Activated CD8-positive, alpha-beta memory T cell treated with anti-CD3 and anti-CD28 coated beads, Interleukin-2, amount 50 U/mL, for 1 hour (primary cell): ENCODE data around the gene MAGEA9B.
"Not testable (repeated sequence)": the region's sequence is repeated elsewhere in the genome, so short reads cannot be mapped to it uniquely, and the experiment has no call there.

Experiments used
- DNase-seq: peaks from one replicate; pipeline ENCODE4 v3.0.0-alpha.2; 2020; ENCODE audit errors: extremely low read depth

Gene MAGEA9B

DNA sequence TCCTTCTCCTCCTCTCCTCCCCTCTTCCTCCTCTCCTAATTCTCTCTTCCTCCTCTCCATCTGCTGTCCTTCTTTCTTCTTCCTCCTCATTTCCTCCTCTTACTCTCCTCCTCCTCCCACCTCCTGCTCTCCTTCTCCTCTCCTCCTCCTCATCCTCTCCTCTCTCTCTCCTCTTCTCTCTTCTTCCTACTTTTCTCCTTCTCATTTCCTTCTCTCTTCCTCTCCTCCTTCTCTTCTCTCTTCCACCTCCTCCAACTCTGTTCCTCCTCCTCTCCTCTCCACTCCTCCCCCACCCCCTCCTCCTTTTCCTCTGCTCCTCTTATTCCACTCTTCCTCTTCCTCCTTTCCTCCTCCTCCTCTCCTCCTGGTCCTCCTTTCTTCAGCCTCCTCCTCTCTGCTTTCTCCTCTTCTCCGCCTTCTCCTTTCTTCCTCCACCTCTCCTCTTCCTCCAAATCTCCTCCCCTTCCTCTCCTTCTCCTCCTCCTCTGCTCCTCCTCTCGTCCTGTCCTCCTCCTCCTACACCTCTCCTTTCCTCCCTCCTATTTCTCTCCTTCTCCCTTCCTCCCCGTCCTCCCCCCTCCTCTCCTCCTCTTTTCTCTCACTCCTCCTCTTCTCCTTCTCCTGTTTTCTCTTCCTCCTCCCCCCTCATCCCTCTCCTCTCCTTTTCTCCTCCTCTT, 52.2 kb downstream of the MAGEA9B start:
- not testable (repeated sequence) for DNase-seq

DNA sequence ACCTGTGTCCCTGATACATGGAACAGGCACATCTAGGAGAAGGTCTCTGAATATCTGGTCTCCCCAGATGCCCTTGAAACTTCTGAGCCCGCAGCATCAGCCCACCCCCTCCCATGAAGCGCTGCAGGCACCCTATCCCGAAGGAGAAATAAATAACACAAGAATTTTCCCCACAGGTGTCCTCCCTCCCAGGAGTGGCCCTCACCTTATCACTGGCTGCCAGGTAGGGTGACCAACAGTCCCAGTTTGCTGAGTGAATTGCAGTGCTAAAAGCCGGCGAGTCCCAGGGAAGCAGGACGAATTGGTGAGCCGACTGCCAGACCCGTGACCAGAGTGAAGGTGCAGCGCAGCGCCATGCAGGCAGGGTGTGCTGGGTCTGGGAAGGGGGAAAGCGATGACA, 53.3 kb downstream of the MAGEA9B start:
- DNase-seq: not testable (repeated sequence)

DNA sequence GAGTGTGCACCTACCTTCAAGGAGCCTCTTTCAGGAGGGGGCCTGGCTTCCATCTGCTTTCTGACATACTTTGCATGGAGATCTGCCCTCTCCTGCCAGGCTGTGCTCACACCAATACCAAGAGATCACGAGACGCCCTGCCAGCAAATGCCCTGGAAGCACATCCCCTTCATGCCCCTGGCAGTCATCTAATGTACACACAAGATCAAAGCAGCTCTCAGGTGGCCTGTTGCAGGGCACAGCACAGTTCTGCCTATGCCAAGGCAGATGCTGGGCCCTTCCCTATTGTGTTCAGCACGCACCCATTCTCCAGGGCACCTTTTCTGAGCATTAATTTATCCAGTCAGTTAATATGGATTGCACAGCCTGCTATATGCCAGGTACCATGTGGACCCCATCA, 54.4 kb downstream of the MAGEA9B start:
- DNase-seq: not testable (repeated sequence)
